Measurements from ENCODE around the gene OR4E1.
"Not testable (repeated sequence)": the region's sequence is repeated elsewhere in the genome, so short reads cannot be mapped to it uniquely, and the experiment has no call there.

The OR4E1 gene

GRCh38 chr14:21673718-21674117 is at the start of gene OR4E1:
TSS of gene OR4E1 (minus strand) at chr14:21673818. CDS start at chr14:21670935, 2,883 bp downstream.
- DNase-seq (ENCODE audit: low read depth in 2 of 2): no peak

- DNase-seq (ENCODE audit: low read depth in 2 of 2): no peak
These were observed 47.9 kb upstream of the OR4E1 start for GRCh38 chr14:21721504-21721903.

GRCh38 chr14:21719841-21720240 is 46.2 kb upstream of the OR4E1 start:
- DNase-seq (ENCODE audit: low read depth in 2 of 2): no peak

- DNase-seq (ENCODE audit: low read depth in 2 of 2): no peak
These were observed 40.8 kb upstream of the OR4E1 start for GRCh38 chr14:21714318-21714929.

GRCh38 chr14:21712036-21712435 is 38.4 kb upstream of the OR4E1 start:
- no peak for DNase-seq (ENCODE audit: low read depth in 2 of 2)

- no peak for DNase-seq (ENCODE audit: low read depth in 2 of 2)
These were observed 37.8 kb upstream of the OR4E1 start for GRCh38 chr14:21711360-21711961.

GRCh38 chr14:21704338-21704737 is 30.7 kb upstream of the OR4E1 start:
- no peak for DNase-seq (ENCODE audit: low read depth in 2 of 2)

GRCh38 chr14:21703357-21704326 is 30.0 kb upstream of the OR4E1 start:
- DNase-seq (ENCODE audit: low read depth in 2 of 2): no peak

- no peak for DNase-seq (ENCODE audit: low read depth in 2 of 2)
These were observed 28.7 kb upstream of the OR4E1 start for GRCh38 chr14:21702316-21702715.

GRCh38 chr14:21699551-21699950 is 25.9 kb upstream of the OR4E1 start:
- DNase-seq (ENCODE audit: low read depth in 2 of 2): no peak

- DNase-seq (ENCODE audit: low read depth in 2 of 2): not testable (repeated sequence)
These were observed 24.9 kb upstream of the OR4E1 start for GRCh38 chr14:21698538-21698937.

- not testable (repeated sequence) for DNase-seq (ENCODE audit: low read depth in 2 of 2)
These were observed 24.0 kb upstream of the OR4E1 start for GRCh38 chr14:21697662-21698061.

GRCh38 chr14:21694425-21694824 is 20.8 kb upstream of the OR4E1 start:
- DNase-seq (ENCODE audit: low read depth in 2 of 2): no peak

GRCh38 chr14:21686468-21686867 is 12.8 kb upstream of the OR4E1 start:
- DNase-seq (ENCODE audit: low read depth in 2 of 2): no peak

GRCh38 chr14:21680072-21680471 is 6.5 kb upstream of the OR4E1 start:
- DNase-seq (ENCODE audit: low read depth in 2 of 2): no peak

GRCh38 chr14:21675566-21675965 is 1.9 kb upstream of the OR4E1 start:
- DNase-seq (ENCODE audit: low read depth in 2 of 2): no peak

GRCh38 chr14:21672116-21672515 is 1.5 kb downstream of the OR4E1 start:
- DNase-seq (ENCODE audit: low read depth in 2 of 2): no peak

- DNase-seq (ENCODE audit: low read depth in 2 of 2): no peak
These were observed 2.2 kb downstream of the OR4E1 start for GRCh38 chr14:21671371-21671770.

- DNase-seq (ENCODE audit: low read depth in 2 of 2): no peak
These were observed 4.3 kb downstream of the OR4E1 start for GRCh38 chr14:21669284-21669683.

GRCh38 chr14:21668377-21668776 is 5.2 kb downstream of the OR4E1 start:
- DNase-seq (ENCODE audit: low read depth in 2 of 2): no peak

GRCh38 chr14:21656980-21657379 is 16.6 kb downstream of the OR4E1 start:
- no peak for DNase-seq (ENCODE audit: low read depth in 2 of 2)

GRCh38 chr14:21654215-21654614 is 19.4 kb downstream of the OR4E1 start:
- DNase-seq (ENCODE audit: low read depth in 2 of 2): no peak
